NCI-H460 (cell line): ENCODE measurements around the gene DHRS9. TPM values are rescaled to one million over a fixed set of nuclear protein-coding genes. Genes with fewer than 3 reads are reported as not detected.

ENCODE experiments used
- DNase-seq: peaks from one replicate; pipeline ENCODE4 v3.0.0-alpha.2; 2016; ENCODE audit warnings: low read depth; ENCODE audit errors: extremely low read depth
- total RNA-seq: library from RNA; depleted of rRNA; stranded (reverse); fragments of >200 nt; shearing (Covaris generic); gene quantifications from 2 replicates; pipeline ENCODE4 v1.2.3, GENCODE V29; 2014

DHRS9 gene
- total RNA-seq, 1 experiment from 2014 or later: not detected

DNA sequence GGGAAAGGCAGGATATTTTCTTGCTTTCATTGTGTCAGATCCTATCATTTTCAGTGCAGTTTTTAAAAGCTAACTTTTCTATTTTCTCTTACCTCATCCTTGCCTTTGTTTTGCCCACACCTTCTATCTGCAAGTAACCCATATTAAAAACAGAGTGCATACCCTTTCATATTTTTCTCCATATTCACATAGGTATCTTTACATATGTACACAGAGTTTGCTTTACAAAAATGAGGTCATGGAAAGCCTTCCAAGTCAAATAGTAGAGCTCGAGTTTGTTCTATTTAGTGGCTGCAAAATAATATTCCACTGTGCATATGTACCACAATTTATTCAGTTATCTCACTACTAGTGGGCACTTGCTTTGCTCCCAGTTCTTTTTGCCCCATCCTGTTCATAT lies 3.9 kb upstream of the DHRS9 start:
- no peak for DNase-seq

DNA sequence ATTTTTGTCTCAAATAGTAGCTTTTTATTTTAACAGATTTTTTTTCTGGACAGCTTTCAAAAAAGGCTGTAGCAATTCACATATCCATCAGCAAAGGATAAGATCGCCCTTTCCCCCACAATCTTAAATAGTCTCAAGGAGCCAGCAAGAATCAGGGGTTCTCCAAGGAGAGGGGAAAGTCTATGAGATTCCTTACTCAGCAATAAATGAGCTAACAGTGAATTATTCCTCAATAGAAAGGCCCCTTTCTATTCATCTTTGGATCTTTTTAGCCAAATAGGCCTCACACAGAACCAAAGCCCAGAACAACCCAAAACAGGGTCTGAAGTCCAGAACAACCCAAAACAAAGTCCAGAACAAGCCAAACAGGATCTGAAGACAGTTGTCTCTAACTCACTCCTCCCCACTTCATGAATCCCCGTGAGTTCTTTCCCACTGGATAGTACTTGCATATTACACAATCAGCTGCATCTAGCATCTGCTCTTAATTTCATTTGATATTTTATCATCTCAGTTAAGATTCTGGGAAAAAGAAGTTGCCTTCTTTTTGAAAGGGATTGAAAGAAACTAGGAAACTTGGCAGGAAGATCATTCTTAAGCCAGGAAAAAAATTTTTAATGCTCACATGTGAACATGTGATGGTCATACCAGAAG lies 3.4 kb upstream of the DHRS9 start:
- DNase-seq: no peak

DNA sequence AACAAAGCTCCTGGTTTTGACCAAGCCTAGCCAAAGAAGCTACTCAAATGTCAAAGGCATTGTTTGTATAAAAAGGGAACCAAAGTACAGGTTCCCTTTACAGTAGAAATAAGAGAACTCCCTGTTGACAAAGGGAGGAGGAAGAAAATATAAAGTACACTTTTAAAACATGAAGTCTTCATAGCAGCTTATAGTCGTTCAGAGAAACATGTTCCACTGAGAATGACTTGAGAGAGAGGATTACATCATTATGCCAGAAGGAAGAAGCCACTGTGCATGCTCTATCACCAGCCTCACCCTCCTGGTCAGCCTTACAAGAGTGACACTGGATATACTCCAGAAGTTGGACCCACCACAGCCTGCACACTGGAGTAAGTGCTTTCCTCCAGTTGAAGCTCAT lies 2.5 kb upstream of the DHRS9 start:
- DNase-seq: no peak

DNA sequence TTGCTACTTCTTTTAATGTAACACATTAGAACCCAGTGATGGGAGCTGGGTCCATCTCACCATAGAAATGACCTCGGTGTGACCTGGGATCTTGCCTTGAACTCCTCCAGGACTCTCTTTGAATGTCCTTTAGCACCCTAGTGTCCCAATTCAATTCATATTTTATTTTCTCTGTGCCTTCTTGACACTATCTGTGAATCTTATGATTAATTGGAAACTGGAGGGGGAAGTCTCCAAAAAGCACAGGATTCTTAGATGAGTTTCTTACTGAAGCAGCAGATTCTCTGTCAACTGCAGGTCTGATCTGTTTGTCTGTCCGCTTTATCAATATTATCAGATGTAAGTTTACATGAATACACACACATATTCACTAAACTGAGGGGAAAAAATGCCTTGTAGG lies 470 bp downstream of the DHRS9 start:
- DNase-seq: no peak

DNA sequence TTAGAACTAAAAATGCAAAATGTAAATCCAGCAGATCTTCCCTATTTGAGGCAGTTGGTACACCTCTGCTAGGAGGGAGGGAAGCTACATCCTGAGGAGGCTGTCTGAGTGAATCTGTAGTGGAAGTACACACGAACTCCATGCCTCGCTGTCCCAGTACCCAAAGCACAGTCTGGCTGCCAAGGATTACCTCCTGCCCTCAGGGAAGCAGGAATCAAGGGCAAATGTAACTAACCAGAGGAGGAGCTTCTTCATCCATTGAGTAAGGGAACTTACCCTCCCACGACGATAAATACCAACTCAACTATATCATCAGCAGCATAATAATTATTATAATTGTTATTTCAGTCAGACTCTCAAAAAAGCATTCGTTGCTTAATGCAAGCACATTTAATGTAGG lies 2.1 kb downstream of the DHRS9 start:
- DNase-seq: no peak

DNA sequence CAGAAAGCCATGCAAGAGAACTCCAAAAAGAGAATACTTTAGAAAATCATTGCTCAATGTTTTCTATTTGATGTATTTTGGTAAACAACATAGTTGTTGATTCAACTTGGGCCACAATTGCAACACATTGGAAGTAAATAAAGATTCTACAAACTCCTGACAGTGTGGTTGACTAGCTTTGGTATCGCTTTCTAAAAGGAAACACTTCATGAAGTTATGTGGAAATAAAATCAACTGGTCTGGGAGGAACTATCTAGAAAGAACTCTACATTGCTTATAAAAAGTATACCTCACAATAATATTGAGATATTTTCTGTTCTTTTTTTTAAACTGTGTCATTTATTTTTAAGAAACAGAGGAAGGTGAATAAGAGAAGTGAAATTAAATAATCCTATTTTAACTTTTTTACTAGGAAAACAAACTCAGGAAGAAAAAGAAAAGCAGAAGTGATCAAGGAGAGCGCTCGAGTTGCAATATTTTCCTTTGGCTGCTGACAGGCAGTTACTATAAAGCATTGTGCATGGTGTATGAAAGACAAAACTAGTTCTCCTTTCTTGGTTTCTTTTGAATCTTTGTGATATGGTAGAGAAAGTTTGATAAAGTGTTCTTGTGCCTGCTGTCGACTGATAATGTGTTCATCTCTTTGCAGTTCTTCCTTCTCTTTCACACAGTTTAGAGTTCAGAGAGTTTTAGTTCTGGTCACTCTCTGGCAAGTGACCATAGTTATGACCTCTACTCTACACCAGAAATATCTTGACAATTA lies 3.0 kb downstream of the DHRS9 start:
- DNase-seq: no peak

DNA sequence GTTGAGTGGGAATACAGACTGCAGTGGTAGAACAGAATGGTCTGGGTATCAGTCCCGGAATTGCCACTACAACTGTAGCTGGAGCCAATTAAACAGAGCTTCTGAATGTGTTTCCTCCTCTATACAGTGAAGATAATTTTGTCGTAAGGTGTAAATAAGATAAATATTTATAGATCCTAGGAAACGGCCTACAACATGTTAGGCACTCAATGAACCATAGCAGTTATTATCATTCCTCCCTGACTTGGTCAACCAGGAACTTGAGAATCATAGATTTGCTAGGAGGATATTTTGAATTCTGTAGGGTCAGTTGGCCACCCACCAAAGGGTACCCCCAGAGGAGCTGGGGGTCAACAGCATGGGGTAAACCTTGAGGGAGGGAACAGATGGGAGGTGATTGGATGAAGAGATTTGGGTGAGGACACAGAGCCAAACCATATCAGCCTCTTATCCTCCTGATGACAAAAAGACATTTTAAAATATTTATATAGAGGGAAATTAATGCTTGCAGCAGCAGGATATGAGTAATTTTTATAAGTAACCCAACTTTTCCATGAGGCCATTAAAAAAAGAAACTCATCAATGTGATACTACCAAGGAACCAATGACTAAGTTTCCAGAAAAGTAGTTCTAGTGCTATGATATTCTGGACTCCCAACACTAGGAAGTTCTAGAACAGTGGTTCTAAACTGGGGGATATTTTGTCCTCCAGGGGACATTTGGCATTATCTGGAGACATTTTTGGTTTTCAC lies 4.0 kb downstream of the DHRS9 start:
- DNase-seq: no peak

DNA sequence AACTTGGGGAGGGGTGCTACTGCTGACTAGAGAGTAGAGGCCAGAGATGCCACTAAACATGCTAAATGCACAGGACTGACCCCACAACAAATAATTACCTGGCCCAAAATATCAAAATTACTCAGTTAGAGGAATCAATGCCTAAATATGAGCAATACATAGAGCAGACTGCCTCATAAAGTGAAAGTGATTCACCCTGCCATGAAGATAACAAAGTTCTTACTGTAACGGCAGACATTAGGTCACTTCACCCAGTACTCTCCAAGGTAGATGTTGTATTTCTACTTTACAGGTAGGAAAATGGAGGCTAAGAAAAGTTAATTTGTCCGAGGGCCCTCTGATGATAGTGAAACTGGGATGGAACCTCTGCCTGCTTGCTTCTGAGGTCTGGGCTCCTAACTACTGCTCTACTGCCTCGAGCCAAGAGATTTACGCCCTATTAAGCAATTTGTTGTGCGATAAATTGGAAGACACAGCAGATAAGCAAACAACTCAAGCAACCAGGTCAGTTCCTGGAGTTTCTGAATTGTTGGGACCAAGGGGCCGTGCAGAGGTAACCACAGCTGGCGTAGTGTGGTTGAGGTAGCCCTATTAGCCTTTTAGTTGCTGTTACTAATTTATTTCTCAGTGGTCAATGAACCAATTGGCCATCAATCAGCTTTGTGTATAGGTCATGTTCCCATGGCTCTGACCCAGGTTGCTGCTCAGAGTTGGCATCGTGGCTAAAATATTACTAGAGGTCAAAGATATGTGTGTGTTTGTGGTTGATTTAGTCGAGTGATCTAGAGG lies 4.8 kb downstream of the DHRS9 start:
- DNase-seq: no peak

DNA sequence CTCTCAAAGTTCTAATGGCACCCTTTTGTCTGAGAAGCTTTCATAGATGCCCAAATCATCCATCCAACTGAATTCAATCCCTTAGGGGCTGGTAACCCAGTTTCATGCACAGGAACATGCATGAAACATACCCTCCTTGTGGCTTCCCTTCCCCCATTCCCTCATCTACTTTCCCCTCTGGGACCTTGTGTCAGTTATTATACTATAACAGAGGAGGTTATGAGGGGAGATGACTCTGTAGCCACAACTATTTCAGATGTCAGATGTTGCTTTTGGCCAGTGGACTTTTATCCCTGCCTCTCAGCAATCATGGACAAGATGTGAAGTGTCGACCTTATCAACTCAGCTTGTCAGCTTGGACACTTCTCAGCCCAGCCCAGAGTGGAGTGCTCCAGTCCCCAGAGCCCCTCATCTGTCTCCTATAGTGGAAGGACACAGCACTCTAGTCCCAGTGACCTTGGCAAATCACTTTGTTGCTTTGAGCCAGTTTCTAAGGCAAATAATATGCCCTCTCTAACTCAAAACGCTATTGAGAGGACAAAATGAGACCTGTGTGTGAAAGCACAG lies 8.4 kb downstream of the DHRS9 start:
- DNase-seq: no peak

DNA sequence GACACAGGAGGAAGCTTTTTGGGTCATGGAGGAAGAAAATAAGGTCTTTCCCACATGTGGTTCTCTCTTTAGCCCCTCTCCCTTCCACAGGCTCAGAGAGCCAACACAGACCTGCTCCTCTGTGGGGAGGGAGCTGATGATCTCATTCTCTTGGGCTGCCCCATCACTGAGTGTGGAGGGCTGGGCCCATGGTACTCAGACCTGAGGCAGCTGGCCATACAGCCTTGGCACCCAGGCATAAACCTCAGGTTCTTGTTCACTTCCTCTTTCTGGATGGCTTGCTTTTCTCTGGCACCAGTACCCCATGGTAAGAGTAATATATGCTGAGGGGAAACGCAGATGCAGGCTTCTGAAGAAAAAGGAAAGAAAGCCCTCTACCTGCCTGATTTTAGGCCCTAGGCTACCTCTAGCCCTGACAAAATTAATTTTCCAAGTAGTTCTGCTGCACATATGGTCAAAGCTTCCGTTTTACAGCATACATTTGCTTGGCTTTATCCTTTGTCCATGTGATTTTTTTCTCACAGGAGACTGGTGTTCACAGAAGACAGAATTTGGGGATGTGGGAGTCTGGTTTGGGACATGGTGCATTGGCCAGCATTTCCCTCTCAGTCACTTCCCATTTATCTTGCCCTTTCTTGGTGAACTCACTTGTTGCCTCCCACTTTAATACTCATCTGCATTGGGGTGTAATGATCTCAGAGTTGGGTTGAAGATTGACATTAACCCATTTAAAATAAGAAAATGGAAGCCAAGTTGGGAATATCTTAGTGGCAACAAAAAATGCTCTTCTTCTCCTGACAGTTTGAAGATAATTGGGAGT lies 11.1 kb downstream of the DHRS9 start:
- no peak for DNase-seq

DNA sequence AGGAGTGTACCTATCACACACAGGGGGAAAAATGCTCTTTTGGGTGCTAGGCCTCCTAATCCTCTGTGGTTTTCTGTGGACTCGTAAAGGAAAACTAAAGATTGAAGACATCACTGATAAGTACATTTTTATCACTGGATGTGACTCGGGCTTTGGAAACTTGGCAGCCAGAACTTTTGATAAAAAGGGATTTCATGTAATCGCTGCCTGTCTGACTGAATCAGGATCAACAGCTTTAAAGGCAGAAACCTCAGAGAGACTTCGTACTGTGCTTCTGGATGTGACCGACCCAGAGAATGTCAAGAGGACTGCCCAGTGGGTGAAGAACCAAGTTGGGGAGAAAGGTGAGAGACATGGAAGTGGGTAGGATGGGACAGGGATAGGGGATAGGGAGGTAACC lies 12.2 kb downstream of the DHRS9 start:
- DNase-seq: no peak

DNA sequence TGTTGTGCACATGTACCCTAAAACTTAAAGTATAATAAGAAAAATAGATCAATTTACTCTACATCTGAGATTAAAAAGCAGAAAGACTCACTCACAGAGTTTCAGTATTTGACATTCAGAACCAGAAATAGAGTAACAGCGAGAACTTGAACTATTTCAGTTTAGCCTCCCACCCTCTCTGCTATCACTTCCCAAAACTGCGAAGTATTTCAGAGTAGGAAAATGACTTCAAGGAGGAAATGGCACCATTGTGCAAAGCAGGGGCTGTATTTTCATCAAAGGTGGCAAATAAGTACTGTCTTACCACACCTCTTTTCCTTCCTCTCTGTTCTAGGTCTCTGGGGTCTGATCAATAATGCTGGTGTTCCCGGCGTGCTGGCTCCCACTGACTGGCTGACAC lies 13.6 kb downstream of the DHRS9 start:
- DNase-seq: no peak

DNA sequence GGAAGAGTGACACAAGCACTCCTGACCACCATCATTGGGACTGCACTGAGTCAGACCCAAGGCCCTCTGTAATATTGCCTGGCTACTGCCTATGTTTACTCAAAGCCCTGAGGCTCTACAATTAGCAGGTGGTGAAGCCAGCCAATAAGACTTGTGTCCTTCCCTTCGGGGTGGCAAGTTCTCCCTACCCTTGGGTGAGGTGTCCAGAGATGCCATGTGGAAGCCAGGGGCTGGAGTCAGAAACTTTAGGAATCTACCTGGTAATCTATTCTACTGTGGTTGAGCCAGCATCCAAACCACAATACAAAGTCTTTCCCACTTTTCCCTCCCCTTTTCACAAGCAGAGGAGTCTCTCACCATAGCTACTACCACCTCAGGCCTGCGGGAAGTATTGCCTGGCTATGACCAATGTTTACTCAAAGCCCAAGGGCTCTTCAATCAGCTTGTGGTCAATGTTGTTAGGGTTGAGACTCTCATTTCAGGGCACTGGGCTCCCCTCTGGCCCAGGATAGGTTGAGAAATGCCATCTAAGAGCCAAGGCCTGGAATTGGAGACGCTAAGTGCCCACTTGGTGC lies 17.6 kb downstream of the DHRS9 start:
- DNase-seq: no peak

DNA sequence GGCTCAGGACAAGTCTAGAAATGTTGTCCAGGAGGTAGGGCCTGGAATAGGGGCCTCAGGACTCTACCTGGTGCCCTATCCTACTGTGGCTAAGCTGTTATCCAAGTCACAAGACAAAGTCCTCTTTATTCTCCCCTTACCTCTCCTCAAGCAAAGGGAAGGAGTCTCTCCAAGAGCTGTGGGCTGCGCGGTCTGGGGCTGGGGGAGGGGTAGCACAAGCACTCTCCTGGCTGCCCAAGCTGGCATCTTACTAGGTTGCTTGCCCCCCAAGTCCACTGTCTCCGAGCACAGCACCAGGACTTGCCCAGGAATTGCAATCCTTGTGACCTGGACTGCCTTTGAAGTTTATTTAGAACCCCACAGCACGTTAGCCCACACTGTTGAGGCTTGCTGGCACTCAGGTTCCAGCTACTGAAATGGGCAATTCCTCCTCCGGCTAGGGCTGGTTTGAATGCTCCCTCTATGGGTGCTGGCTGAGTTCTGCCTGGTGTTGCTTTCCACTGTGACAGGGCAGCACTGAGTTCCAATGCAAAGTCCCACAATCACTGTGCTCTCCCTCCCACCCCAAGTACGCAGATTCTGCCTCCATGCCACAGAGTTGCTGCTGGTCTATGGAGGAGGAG lies 18.5 kb downstream of the DHRS9 start:
- DNase-seq: no peak

DNA sequence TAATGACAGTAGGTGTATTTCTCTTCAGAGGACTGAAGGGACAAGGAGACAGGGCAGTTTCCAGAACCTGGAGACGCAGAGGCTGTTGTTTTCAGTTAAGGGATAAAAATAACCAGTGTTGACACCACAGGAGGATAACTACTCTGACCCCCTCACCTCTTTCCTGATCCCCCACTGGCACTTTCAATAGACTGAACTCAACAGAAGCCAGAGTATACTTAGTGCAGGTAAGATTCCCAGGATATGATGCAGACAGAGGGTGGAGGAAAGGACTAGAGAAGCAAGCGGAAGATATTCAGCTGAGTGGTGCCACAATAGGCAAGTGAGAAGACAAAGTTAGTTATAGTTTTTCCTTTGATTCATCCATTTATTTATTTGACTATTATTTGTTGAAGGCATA lies 19.8 kb downstream of the DHRS9 start:
- DNase-seq: no peak

DNA sequence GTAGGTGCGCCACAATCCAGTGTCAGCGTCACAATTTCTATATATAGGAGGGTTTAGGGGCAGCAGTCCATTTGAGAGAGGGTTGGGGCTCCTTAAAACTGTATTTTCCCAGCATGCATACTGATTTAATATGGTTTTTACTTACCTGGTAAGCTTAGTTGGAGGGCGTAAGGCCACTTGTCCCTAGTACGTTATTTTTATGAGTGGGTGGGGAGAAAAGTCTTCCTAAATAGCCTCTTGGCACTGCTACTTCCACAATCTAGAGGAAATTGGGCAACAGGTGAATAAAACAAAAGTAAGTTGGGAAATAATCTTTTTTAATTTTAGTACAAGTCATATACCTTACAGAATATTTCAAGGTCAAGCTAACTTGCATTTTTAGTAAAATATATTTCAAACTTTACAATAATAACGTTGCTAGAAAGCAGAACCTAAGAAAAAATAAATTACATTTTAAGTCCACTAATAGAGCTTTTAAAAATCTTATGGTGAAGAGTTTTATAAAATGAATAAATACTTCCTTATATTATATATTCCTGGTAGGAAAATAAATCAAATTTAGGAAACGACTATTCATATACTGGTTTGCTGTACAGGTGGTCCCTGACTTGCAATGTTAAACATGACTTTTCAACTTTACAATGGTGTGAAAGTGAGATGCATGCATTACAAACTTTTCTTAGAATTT lies 20.9 kb downstream of the DHRS9 start:
- DNase-seq: no peak

DNA sequence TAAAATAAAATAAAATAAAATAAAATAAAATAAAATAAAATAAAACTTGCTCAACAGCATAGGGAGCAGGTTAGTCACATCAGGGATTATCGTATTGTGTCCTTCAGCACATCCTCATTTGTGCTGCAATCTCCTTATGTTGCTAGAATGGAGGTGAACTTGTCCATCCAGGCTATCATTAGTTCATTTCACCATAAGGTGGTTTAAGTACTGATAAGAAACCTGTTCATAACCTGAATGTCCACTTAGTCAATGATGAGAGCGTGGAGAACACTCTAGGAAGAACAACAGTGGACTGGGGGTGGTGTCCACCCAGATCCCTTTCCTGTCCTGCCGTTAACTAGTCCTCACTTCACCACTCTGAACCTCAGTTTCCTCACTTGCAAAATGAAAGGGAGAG lies 21.9 kb downstream of the DHRS9 start:
- no peak for DNase-seq

DNA sequence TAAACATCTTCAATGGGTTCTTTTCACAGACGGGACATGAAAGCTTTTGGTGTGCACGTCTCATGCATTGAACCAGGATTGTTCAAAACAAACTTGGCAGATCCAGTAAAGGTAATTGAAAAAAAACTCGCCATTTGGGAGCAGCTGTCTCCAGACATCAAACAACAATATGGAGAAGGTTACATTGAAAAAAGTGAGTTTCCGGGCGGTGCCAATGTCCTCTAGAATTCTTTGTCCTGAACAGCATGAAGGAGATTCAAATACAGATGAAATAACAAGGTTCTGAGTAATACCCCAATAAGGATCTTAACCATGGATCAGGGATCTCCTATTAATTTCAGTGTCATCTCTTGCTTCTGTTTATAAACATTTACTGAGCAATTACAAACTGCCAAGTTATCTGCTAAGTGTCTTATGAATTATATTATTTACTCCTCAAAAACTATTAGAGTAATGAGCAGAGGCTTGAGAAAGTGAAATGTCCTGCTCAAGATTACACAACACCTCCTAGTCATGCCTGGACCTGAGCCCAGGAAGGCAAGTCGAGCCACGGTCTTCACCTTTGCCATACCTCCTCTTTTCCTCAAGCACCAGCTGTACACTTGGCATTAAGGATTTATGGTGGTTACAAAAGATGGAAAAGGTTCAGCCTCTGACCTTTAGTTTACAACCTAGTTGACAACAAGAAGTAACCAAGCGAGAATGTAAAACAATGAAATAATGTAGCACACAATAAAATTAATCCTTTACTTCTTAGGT lies 22.6 kb downstream of the DHRS9 start:
- DNase-seq: no peak
